ENCODE measurements around the gene APBA1.
A peak's percentile ranks its signal among the peaks of the same experiment; 100 is the strongest.

Gene APBA1

DNA sequence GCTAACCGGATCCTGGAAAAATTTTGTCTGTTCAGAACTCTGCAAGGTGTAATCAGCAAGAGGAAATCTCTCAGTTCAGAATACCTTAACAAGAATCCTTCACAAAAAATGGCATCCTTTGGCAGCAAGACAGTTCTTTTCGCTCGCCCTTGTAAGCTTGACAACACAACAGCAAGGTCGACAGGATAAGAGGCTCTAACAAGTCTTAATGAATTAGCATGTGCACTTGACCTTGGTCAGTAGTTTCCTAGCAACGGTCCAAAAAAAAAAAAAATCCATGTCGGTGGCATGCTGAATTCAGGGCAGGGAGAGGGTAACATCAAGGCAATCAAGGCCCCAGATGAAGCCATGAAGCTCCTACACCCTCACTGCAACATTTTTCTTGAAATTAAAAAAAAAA, 172.8 kb downstream of the APBA1 start:
- H3K36me3 ChIP-seq, result no peaks in the 10 kb centered on the region
- no peaks in the 10 kb centered on the region for H4K20me1 ChIP-seq
- peaks cover 32% of the 10 kb centered on the region for H3K4me1 ChIP-seq
- H3K9me3 ChIP-seq, result no peaks in the 10 kb centered on the region
- no peak overlapping the region for H3K9ac ChIP-seq
- no peak overlapping the region for H3K27ac ChIP-seq
- H3K27me3 ChIP-seq, result no peaks in the 10 kb centered on the region
- H3K4me2 ChIP-seq, result no peak overlapping the region
- no peak for TF ChIP-seq Cebpa-rat (IDR thresholded peaks at IDR 0.05)
- no peak overlapping the region for H3K4me3 ChIP-seq

DNA sequence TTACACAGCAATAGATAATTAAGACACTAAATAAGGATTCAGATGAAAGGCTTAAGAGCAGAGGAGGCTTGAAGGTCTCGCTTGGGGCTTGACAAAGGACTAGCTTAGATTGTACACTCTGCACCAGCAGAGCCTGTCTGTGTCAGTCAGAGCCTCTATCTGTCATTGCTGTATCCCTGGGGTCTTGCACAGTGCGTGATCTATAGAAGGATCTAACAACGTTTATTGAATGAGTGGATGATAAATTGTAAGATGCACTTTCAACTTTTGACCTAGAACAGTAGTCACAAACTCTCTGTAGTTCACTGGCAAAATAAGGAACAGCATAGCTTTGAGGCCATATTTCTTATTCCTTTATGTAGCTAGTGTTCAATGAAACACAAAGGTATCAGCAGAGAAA, 173.7 kb downstream of the APBA1 start:
- Histone ChIP-seq H3K4me2 (peak overlapping the region; percentile 91), H3K27me3 (no peaks in the 10 kb centered on the region), H3K9me3 (no peaks in the 10 kb centered on the region), H3K4me1 (peaks cover 32% of the 10 kb centered on the region), H3K9ac (no peak overlapping the region), H4K20me1 (no peaks in the 10 kb centered on the region), H3K36me3 (no peaks in the 10 kb centered on the region), H3K4me3 (no peak overlapping the region), H3K27ac (no peak overlapping the region)
- TF ChIP-seq Cebpa-rat (IDR thresholded peaks at IDR 0.05), result no peak

DNA sequence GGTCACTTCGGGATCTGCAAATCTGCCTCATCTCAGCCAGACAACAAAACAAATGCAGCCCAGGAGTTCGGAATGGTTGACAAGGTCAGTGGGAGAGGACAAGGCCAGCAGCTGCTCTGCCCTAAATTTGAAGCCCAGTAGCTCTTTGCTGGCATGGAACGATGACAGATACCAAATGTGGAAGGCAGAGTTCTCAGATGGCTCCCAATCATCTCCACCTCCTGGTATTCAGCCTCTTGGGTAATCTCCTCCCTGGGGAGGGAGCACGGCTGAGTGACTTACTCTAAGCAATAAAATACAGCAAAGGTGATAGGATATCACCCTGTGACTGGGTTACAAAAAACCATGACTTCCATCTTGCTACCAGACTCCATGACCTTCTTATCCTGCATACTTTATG, 174.4 kb downstream of the APBA1 start:
- Histone ChIP-seq H3K9ac (no peak overlapping the region), H3K36me3 (no peaks in the 10 kb centered on the region), H3K4me3 (no peak overlapping the region), H3K4me2 (peak overlapping the region; percentile 91), H4K20me1 (no peaks in the 10 kb centered on the region), H3K27ac (0 out of 2 replicates have a peak overlapping the region, but pooled peaks have one; percentile 89), H3K27me3 (no peaks in the 10 kb centered on the region), H3K9me3 (no peaks in the 10 kb centered on the region), H3K4me1 (peaks cover 32% of the 10 kb centered on the region)
- TF ChIP-seq Cebpa-rat (IDR thresholded peaks at IDR 0.05), result no peak

DNA sequence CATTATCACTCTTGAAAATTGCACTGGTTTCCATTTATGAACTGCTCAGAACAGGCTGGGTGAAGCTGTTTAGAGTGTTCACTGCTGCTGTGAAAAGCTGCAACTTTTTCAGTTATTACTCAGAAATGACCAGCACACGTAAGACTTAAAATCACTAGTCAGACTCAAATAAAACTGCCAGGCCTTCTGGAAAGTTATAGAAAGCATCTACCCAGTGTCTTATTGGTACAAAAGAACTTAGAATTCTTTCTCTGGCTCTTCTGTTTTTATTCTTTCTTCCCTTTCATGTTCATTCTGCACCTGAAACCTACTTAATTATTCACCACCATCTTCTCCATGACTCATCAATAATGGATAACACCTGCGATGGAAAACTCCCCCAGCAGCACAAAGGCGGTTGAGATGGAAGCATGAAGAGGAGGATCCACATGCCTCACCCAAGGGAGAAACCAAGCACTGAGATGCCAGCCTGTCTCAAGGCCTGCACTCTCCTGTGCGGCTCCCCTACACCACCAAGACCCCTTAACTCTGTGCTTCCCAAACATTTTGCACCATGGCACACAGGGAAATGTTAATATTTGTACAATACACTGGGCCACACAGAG, 175.2 kb downstream of the APBA1 start:
- TF ChIP-seq Cebpa-rat (IDR thresholded peaks at IDR 0.05), result no peak
- H3K27ac ChIP-seq, result peak overlapping the region; percentile 89

DNA sequence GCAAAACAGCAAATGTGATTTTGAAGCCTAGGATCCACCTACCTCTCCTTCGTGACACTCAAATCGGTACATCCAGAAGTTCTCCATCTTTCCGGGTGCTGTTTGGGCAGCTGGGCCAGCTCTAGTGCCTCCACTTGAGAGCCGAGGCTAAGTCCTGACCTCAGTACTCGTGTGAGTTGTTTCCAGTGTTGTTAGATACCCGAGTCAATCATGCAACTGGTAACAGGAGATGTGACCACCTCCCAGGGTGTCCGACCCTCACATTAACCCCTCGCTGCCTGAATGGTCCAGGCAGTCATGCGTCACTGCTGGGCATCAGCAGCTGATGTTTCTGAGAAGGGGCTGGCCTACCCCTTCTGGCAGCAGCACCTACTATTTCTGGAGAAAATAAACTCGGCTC, 176.9 kb downstream of the APBA1 start:
- Histone ChIP-seq H3K4me2 (peak overlapping the region; percentile 91), H3K27ac (peak overlapping the region; percentile 89), H3K4me1 (peaks cover 38% of the 10 kb centered on the region), H3K9ac (peak overlapping the region; percentile 91), H3K36me3 (peaks cover 8% of the 10 kb centered on the region; the same call in 1 of the 2 replicates), H3K4me3 (peak overlapping the region; percentile 78), H3K9me3 (peaks cover 10% of the 10 kb centered on the region; the same call in 1 of the 2 replicates), H4K20me1 (no peaks in the 10 kb centered on the region), H3K27me3 (no peaks in the 10 kb centered on the region)
- no peak for TF ChIP-seq Cebpa-rat (IDR thresholded peaks at IDR 0.05)

More for the DNA sequence above, 175.2 kb downstream of the APBA1 start:
- Histone ChIP-seq H3K4me1 (peaks cover 34% of the 10 kb centered on the region), H3K36me3 (peaks cover 3% of the 10 kb centered on the region; the same call in 1 of the 2 replicates), H4K20me1 (no peaks in the 10 kb centered on the region), H3K9me3 (no peaks in the 10 kb centered on the region), H3K4me3 (no peak overlapping the region), H3K4me2 (peak overlapping the region; percentile 91), H3K9ac (peak overlapping the region; percentile 18; the same call in 1 of the 2 replicates), H3K27me3 (no peaks in the 10 kb centered on the region)

DNA sequence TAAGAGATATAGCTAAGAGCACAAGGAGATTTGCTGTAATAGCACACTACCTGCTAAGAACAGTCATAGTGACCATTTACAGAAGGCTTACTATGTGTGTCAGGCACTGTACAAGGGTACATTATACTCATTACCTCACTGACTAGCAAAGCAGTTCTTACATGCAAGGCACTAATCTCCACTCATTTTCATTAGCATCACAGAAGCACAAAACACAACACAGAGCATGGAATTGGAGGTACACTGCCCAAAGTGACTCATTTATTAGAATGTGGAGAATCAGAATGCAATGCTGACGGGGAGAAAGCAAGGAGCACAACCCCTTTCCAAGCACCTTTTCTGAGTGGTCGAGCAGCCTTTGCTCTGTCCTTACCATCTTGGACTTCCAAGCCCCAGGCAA, 177.4 kb downstream of the APBA1 start:
- peak overlapping the region; percentile 78 for H3K4me3 ChIP-seq
- TF ChIP-seq Cebpa-rat (IDR thresholded peaks at IDR 0.05), result no peak
- H3K36me3 ChIP-seq, result peaks cover 8% of the 10 kb centered on the region; the same call in 1 of the 2 replicates
- peak overlapping the region; percentile 89 for H3K27ac ChIP-seq
- H3K9me3 ChIP-seq, result peaks cover 12% of the 10 kb centered on the region; the same call in 1 of the 2 replicates
- peaks cover 38% of the 10 kb centered on the region for H3K4me1 ChIP-seq
- H3K27me3 ChIP-seq, result no peaks in the 10 kb centered on the region
- peak overlapping the region; percentile 91 for H3K9ac ChIP-seq
- H4K20me1 ChIP-seq, result no peaks in the 10 kb centered on the region
- H3K4me2 ChIP-seq, result peak overlapping the region; percentile 91

DNA sequence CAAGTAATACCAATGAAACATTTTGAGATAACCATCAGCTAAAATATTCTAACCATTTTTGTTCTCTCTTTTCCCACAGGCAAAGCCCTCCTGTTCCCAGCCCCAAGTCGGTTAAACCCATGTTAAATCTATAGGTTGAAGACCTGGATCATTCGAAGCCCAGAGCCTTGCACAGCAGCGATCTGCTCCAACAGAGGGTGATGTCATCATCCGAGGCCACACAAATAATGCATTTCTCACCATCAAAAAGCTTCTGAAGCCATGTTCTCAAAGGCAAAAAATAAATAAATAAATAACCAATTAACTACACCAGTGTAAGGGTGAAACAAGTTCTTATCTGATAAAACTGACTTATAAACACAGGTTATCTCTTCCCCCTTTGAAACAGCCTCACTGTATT, 178.0 kb downstream of the APBA1 start:
- peaks cover 15% of the 10 kb centered on the region; the same call in 1 of the 2 replicates for H3K9me3 ChIP-seq
- H3K4me1 ChIP-seq, result peaks cover 38% of the 10 kb centered on the region
- H3K4me3 ChIP-seq, result peak overlapping the region; percentile 78
- peaks cover 8% of the 10 kb centered on the region; the same call in 1 of the 2 replicates for H3K36me3 ChIP-seq
- no peak for TF ChIP-seq Cebpa-rat (IDR thresholded peaks at IDR 0.05)
- H3K9ac ChIP-seq, result peak overlapping the region; percentile 91
- no peaks in the 10 kb centered on the region for H3K27me3 ChIP-seq
- peak overlapping the region; percentile 91 for H3K4me2 ChIP-seq
- no peaks in the 10 kb centered on the region for H4K20me1 ChIP-seq
- peak overlapping the region; percentile 89 for H3K27ac ChIP-seq

DNA sequence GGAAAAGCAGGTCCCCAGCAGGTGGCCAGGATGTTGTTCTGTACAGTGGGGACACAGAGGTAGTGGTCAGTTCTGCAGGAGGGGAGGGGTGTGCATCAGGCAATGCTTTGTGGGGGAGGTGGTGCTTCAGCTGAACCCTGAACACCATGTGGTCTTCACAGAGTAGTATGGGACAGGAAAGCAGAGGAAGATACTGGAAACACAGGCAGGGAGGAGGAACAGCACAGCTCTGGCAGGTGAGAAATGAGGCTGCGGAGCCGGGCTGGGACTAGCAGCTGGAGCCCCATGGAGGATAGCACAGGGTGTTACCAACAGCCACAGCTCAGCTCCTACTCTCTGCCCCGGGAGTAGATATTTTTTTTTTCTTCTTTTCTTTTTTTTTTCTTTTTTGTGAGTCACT, 185.7 kb downstream of the APBA1 start:
- Histone ChIP-seq H4K20me1 (peaks cover 18% of the 10 kb centered on the region; the same call in 1 of the 2 replicates), H3K4me3 (no peak overlapping the region), H3K27me3 (no peaks in the 10 kb centered on the region), H3K4me1 (peaks cover 57% of the 10 kb centered on the region), H3K9ac (peak overlapping the region; percentile 30; the same call in 1 of the 2 replicates), H3K4me2 (peak overlapping the region; percentile 73), H3K9me3 (peaks cover 69% of the 10 kb centered on the region), H3K36me3 (peaks cover 57% of the 10 kb centered on the region), H3K27ac (peak overlapping the region; percentile 62)
- no peak for TF ChIP-seq Cebpa-rat (IDR thresholded peaks at IDR 0.05)

DNA sequence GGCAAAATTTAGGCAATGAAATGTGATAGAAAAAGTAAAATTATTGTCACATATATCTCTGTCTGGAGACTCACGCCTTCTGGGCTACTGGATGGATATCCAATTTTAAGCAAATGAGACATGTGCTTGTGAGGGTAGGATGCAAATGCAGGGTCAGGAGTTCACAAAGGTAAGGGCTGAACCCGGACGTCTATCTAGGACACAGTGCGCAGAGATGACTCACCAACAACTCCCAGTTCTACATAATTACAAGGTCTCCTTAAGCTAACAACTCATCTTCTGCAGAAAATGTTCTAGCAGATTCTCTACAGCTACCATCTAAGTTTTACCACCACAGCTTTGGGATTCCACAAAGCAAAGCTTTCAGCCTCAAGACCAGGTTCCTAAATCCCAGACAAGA, 186.7 kb downstream of the APBA1 start:
- peaks cover 61% of the 10 kb centered on the region for H3K9me3 ChIP-seq
- H4K20me1 ChIP-seq, result peaks cover 18% of the 10 kb centered on the region; the same call in 1 of the 2 replicates
- TF ChIP-seq Cebpa-rat (IDR thresholded peaks at IDR 0.05), result no peak
- H3K4me3 ChIP-seq, result no peak overlapping the region
- H3K27ac ChIP-seq, result no peak overlapping the region
- no peak overlapping the region for H3K9ac ChIP-seq
- H3K4me1 ChIP-seq, result peaks cover 57% of the 10 kb centered on the region
- peak overlapping the region; percentile 73 for H3K4me2 ChIP-seq
- H3K36me3 ChIP-seq, result peaks cover 56% of the 10 kb centered on the region
- H3K27me3 ChIP-seq, result no peaks in the 10 kb centered on the region

DNA sequence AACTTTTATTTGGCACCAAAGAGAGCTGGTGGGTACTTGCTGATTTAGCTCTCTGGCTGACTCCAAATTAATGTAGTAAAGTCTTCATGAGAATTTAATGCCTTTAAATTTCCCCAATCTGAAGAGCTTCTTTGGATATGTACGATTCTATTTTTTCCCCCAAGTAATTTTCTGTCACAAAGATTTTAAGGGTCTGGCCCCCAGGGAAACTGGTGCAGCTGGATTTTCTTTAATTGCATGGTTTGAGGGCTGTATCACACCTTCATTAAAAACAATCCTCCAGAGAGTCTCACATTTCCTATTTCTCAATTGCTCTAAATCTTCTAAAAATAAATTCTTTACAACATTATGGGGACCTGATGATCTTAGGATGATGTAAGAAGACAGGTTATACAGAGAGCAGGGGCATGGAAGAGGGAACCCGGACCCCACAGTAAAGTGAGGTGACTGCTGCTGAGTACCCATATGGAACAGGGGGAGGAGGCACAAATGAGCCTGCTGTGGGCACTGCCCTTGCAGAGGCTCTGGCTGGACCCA, 188.2 kb downstream of the APBA1 start:
- Histone ChIP-seq H3K36me3 (peaks cover 56% of the 10 kb centered on the region), H3K9me3 (peaks cover 51% of the 10 kb centered on the region), H3K27ac (peak overlapping the region; percentile 67), H3K4me1 (peaks cover 57% of the 10 kb centered on the region), H3K4me3 (peak overlapping the region; percentile 23; the same call in 1 of the 2 replicates), H3K27me3 (no peaks in the 10 kb centered on the region), H3K4me2 (peak overlapping the region; percentile 73), H3K9ac (no peak overlapping the region; the same call in 1 of the 2 replicates), H4K20me1 (peaks cover 18% of the 10 kb centered on the region; the same call in 1 of the 2 replicates)
- no peak for TF ChIP-seq Cebpa-rat (IDR thresholded peaks at IDR 0.05)
